Neuron (in vitro differentiated cells): ENCODE results near the gene TBC1D1.
"Not testable (repeated sequence)": the region's sequence is repeated elsewhere in the genome, so short reads cannot be mapped to it uniquely, and the experiment has no call there.

Source experiments
- H2AFZ ChIP-seq: one replicate; pipeline ENCODE4 v1.6.1; 2013; ENCODE audit warnings: low read depth, mild to moderate bottlenecking, inconsistent platforms, low read length, moderate library complexity
- H3K27me3 ChIP-seq: one replicate; pipeline ENCODE4 v1.6.1; 2013; ENCODE audit warnings: low read length; ENCODE audit not compliant: insufficient read depth
- H3K36me3 ChIP-seq: one replicate; pipeline ENCODE4 v1.6.1; 2013; ENCODE audit warnings: low read length; ENCODE audit not compliant: insufficient read depth
- H3K4me1 ChIP-seq: one replicate; pipeline ENCODE4 v1.6.1; 2013; ENCODE audit warnings: low read length; ENCODE audit not compliant: insufficient read depth
- H3K4me3 ChIP-seq: 2 replicates; pipeline ENCODE4 v1.5.1; 2013; ENCODE audit warnings: mild to moderate bottlenecking, low read length, moderate library complexity
- H3K9me3 ChIP-seq: one replicate; pipeline ENCODE4 v1.6.1; 2013; ENCODE audit warnings: low read length

TBC1D1 gene

DNA sequence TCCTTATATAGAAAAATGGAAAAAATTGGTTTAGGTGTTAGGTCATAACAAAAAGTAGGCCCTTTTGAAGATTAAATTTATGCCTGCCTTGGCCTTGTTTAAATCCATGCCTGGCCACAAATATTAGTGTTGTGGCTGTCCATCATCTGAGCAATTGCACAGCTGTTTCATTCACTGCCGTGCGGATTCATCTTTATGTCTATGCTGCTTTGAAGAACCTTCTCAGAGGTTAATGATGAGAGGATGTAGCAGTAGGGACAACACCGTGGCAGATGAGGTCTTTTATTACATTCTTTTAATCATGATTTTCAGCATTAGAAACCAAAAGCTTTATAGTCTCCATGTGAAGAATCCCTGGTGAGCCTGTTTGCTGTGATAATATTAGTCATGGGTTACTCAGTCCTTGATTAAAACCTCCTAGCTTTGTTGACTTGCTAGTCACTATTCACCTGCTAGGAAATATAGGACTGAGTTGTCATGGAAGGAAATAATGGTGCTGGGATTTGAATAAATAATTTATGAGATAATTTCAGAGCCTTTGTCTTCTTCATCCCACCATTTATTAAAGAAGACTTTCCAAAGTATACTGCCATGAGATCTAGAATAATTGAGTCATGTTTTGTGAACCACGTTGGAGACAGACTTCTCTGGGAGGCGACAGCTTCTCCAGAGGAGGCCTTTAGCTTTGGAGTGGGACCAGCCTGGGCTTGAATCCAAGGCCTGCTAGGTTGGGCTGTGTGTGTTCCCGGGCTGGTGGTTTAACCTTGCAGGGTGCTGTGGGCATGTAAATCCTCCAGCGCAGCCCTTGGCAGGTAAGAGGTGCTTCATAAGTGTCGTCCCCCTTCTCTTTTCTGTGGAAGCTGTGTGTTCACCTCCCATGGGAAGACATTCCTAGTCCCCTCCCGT lies 122.8 kb downstream of the TBC1D1 start:
- Histone ChIP-seq H3K36me3 (peaks cover 8% of the 10 kb centered on the region), H3K4me1 (peaks cover 3% of the 10 kb centered on the region), H3K9me3 (no peaks in the 10 kb centered on the region), H3K27me3 (no peaks in the 10 kb centered on the region), H2AFZ (no peak overlapping the region), H3K4me3 (no peak overlapping the region)

DNA sequence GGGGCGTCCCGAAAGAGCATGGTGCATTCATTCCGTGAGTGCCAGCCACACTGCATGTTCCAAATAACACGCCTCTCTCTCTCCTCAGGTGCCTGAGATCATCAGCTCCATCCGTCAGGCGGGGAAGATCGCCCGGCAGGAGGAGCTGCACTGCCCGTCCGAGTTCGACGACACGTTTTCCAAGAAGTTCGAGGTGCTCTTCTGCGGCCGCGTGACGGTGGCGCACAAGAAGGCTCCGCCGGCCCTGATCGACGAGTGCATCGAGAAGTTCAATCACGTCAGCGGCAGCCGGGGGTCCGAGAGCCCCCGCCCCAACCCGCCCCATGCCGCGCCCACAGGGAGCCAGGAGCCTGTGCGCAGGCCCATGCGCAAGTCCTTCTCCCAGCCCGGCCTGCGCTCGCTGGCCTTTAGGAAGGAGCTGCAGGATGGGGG lies 123.6 kb downstream of the TBC1D1 start:
- no peak overlapping the region for H2AFZ ChIP-seq
- H3K36me3 ChIP-seq: peaks cover 8% of the 10 kb centered on the region
- no peaks in the 10 kb centered on the region for H3K4me1 ChIP-seq
- no peaks in the 10 kb centered on the region for H3K27me3 ChIP-seq
- no peaks in the 10 kb centered on the region for H3K9me3 ChIP-seq
- no peak overlapping the region for H3K4me3 ChIP-seq

DNA sequence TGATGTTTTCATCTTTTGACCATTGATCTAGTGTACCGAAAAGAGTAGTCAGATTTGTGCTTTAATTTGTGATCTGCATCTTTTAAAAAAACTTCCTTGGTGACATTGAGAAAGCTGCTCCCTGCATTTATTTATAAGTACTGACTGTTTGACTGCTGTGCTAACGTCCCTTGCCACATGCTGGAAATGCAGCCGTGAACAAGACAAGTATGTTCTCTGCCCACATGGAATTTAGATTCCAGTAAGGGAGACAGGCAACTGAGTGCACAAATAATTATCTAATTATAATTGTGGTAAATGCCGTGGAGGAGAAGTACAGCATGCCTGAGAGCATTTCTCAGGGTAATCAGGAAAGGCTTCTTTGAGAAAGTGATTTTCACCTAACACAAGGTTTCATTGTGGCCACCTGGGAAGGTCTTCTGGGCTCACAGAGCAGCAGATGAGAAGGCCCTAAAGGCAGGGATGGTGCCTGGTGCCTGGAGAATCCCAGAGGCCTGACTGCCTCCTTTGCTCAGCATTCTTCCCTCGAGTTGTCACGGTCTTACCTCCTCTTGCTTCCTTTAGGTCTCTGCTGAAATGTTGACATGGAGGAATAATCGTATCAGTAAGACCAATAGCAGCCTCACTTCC lies 125.1 kb downstream of the TBC1D1 start:
- no peaks in the 10 kb centered on the region for H3K27me3 ChIP-seq
- H3K9me3 ChIP-seq: no peaks in the 10 kb centered on the region
- no peak overlapping the region for H3K4me3 ChIP-seq
- H2AFZ ChIP-seq: no peak overlapping the region
- peaks cover 10% of the 10 kb centered on the region for H3K36me3 ChIP-seq
- no peaks in the 10 kb centered on the region for H3K4me1 ChIP-seq

DNA sequence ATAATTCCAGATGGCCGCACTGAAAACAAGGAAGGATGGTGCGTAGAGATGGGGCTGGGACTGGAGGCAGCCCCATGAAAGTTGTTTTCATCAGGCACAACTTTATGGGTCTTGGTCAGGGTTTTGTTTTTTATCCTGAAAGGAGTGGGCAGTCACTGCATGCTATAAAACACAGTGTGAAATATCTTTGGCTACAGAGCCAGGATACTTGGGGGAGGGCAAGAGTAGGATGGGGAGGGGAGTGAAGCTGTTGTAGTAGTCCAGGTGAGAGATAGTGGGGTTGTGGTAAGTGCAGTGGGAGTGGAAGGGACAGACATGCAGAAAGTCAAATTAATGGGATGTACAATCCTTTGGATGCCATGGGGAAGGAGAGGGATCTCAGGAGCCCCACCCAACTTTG lies 125.8 kb downstream of the TBC1D1 start:
- Histone ChIP-seq H3K4me1 (no peaks in the 10 kb centered on the region), H3K27me3 (no peaks in the 10 kb centered on the region), H2AFZ (no peak overlapping the region), H3K4me3 (no peak overlapping the region), H3K36me3 (peaks cover 10% of the 10 kb centered on the region), H3K9me3 (no peaks in the 10 kb centered on the region)

DNA sequence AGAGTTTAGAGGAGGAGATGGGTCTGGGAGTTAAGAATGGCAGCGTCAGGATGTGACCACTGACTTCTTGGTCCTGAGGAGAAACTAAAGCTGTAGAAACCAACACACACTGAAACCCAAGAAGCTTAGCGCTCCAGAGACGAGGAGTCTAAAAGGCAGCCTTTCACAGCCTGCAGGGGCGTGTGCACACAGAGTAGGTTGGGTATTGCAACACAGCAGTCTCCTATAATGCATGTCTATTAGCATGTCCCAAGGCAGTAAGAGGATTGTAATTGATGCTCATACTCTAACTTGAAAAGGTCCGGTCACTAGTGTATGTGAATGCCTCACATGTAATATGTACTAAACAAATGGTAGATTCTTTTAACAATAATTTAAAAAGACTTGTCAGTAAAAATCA lies 126.7 kb downstream of the TBC1D1 start:
- no peaks in the 10 kb centered on the region for H3K4me1 ChIP-seq
- no peak overlapping the region for H3K4me3 ChIP-seq
- no peaks in the 10 kb centered on the region for H3K27me3 ChIP-seq
- no peak overlapping the region for H2AFZ ChIP-seq
- peaks cover 13% of the 10 kb centered on the region for H3K36me3 ChIP-seq
- H3K9me3 ChIP-seq: no peaks in the 10 kb centered on the region

DNA sequence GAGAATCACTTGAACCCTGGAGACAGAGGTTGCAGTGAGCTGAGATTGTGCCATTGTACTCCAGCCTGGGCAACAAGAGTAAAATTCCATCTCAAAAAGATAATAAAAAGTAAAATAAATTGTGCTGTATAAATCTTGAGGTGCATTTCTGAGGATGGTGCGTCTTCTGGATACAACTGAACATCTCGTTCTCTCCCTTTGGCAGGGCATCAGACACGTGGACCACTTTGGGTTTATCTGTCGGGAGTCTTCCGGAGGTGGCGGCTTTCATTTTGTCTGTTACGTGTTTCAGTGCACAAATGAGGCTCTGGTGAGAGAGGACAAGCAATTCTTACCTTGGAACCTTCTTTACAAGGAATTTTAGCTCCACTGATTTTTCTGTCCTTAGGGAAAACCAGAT lies 129.5 kb downstream of the TBC1D1 start:
- Histone ChIP-seq H3K9me3 (no peaks in the 10 kb centered on the region), H3K27me3 (no peaks in the 10 kb centered on the region), H2AFZ (no peak overlapping the region), H3K4me3 (no peak overlapping the region), H3K4me1 (no peaks in the 10 kb centered on the region), H3K36me3 (peaks cover 14% of the 10 kb centered on the region)

DNA sequence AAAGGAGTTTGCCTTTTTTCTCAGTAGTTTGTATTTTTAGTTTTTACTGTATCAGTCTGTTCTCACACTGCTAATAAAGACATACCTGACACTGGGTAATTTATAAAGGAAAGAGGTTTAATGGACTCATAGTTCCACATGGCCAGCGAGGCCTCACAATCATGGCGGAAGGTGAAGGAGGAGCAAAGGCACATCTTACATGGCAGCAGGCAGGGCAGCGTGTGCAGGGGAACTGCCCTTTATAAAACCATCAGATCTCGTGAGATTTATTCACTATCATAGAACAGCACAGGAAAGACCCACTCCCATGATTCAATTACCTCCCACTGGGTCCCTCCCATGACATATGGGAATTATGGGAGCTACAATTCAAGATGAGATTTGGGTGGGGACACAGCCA lies 130.1 kb downstream of the TBC1D1 start:
- H3K27me3 ChIP-seq, H3K4me1 ChIP-seq, H2AFZ ChIP-seq, H3K4me3 ChIP-seq, H3K9me3 ChIP-seq: not testable (repeated sequence)
- H3K36me3 ChIP-seq: peaks cover 13% of the 10 kb centered on the region

DNA sequence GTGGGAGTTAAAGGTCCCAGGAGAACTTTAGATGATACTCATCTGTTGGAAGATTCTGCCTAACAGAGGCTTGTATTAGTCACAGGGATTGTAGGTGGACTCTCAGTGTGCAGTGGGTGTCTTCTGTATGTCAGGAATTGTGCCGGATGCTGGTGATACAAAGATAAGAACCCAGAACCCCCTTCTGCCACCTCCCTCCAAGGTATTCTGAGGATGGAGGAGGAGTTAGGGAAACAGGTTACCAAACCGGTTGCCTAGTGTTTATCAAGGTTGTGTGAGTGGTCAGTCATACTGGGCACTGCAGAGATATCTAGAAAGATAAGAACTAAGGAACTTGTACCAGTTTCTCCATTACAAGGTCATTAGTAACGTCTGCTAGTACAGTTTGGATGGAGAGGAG lies 130.9 kb downstream of the TBC1D1 start:
- H3K27me3 ChIP-seq: no peaks in the 10 kb centered on the region
- H3K36me3 ChIP-seq: peaks cover 13% of the 10 kb centered on the region
- H3K9me3 ChIP-seq: no peaks in the 10 kb centered on the region
- no peak overlapping the region for H3K4me3 ChIP-seq
- H2AFZ ChIP-seq: no peak overlapping the region
- H3K4me1 ChIP-seq: no peaks in the 10 kb centered on the region

DNA sequence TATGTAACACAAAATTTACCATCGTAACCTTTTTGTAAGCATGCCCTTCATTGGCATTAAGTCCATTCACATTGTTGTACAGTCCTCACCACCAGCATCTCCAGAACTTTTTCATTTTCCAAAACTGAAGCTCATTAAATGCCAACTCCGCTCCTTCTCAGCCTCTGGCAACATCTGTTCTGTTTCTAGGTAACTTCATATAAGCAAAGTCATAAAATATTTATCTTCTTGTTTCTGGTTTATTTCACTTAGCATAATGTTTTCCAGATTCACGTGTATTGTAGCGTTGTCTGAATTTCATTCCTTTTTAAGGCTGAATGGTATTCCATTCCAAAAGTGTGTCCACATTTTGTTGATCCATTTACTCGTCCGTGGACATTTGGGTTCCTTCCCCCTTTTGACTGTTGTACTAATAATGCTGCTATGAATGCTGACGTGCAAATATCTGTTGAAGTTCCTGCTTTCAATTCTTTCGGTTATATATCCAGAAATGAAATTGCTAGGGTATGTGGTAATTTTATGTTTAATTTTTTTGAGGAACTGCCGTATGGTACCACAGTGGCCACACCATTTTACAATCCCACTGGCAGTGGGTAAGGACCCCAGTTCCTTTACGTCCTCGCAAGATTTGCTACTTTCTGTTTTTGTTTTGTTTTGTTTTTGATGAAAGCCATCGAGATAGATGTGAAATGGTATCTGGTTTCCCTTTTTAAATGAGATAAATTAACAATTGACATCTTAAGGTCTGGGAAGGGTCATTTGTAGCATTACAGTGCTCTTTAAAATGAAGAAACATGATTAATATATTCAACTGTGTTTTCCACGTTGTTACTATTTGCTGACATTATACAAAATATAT lies 132.7 kb downstream of the TBC1D1 start:
- H2AFZ ChIP-seq: no peak overlapping the region
- H3K27me3 ChIP-seq: no peaks in the 10 kb centered on the region
- peaks cover 15% of the 10 kb centered on the region for H3K36me3 ChIP-seq
- H3K4me3 ChIP-seq: no peak overlapping the region
- peaks cover 4% of the 10 kb centered on the region for H3K4me1 ChIP-seq
- H3K9me3 ChIP-seq: no peaks in the 10 kb centered on the region

DNA sequence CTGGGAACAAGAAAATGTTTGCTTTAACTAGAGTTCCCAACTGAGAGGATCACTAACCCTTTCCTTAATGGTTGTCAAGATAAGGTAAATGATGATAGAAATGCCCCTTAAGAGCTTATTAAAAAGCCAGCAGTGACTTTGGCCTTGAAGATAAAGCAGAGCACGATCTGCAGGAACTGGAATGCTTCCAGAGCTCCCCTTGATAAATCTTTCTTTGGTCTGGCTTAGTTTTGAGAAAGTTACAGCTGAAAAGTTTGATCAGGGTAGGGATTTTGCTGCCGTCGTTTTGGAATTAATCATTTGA lies 133.3 kb downstream of the TBC1D1 start:
- Histone ChIP-seq H3K27me3 (no peaks in the 10 kb centered on the region), H3K4me3 (no peak overlapping the region), H2AFZ (no peak overlapping the region), H3K36me3 (peaks cover 15% of the 10 kb centered on the region), H3K4me1 (peaks cover 10% of the 10 kb centered on the region), H3K9me3 (no peaks in the 10 kb centered on the region)

DNA sequence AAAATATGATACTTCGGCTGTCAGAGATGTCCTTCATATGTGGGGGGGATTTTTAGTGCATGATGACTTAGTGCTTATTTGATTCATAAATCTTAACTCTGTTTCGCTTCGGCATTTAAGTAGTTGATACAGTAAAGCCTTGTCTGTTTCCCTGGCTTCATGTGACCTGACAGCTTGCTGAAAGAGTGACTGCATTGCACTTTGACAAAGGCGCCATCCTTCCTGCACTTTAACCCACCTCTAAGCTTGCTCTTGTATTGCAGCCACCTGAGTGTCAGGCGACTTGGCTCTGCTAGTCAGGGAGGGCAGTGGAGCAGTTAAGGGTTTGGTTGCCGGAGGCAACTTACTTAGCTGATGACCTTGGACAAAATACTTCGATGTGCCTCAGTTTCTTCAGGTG lies 134.8 kb downstream of the TBC1D1 start:
- H3K4me3 ChIP-seq: no peak overlapping the region
- H3K36me3 ChIP-seq: peaks cover 20% of the 10 kb centered on the region

DNA sequence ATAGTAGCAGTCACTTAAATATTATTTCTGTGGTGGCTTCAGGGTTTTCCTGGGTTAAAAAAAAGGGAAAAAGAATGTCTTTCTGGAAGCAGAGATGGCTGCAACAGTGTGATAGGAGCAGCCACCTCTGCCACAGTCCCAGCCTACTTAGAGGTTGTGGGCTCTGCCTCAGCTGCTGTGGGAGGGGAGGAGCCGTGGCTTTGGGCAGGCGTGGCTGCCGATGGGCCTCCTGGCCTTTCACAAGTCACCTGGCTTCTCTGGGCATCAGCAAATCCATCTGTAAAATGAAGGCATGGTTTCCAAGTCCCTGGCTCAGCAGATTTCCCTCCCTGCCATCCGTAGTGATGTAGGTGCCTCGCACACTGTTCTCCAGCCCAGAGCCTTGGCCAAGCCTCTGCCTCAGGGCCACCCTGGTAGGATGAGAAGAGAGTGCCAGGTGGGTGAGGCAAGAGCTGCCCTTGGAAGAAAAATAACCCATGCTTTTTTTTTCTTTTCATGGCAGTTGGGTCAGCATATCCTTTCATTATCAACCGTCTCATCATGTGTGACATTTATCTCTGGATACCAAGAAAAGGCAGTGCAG lies 135.4 kb downstream of the TBC1D1 start:
- no peak overlapping the region for H2AFZ ChIP-seq
- H3K36me3 ChIP-seq: peaks cover 19% of the 10 kb centered on the region
- no peaks in the 10 kb centered on the region for H3K27me3 ChIP-seq
- peaks cover 18% of the 10 kb centered on the region for H3K4me1 ChIP-seq
- no peak overlapping the region for H3K4me3 ChIP-seq
- H3K9me3 ChIP-seq: no peaks in the 10 kb centered on the region

More for the DNA sequence above, 134.8 kb downstream of the TBC1D1 start:
- H3K4me1 ChIP-seq: peaks cover 18% of the 10 kb centered on the region
- H3K27me3 ChIP-seq: no peaks in the 10 kb centered on the region
- no peak overlapping the region for H2AFZ ChIP-seq
- no peaks in the 10 kb centered on the region for H3K9me3 ChIP-seq

DNA sequence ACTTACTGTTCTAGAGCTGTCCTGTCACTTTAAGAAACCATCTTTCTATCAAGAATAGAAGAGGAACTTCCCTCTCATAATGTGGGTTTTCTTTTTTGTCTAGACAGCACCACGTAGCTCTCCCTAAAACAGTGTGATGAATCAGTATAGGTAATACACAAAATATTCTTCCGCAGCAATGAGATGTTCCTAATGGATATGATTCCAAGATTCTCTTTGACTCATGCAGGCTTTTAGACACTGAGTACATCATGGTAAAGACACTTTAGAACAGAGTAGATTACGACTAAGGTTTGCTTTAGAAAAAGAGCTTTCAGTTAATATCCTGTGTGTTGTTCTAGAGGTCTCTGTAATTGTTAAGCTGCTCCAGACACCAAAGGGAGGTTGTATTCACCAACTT lies 139.1 kb downstream of the TBC1D1 start:
- peaks cover 14% of the 10 kb centered on the region for H3K36me3 ChIP-seq
- H3K27me3 ChIP-seq: no peaks in the 10 kb centered on the region
- H3K9me3 ChIP-seq: no peaks in the 10 kb centered on the region
- H2AFZ ChIP-seq: no peak overlapping the region
- H3K4me1 ChIP-seq: peaks cover 18% of the 10 kb centered on the region
- H3K4me3 ChIP-seq: no peak overlapping the region
